H1 (cell line): Measurements from ENCODE around the gene CAPN1. TPM values are rescaled to one million over a fixed set of nuclear protein-coding genes. Genes with fewer than 3 reads are reported as not detected.

Source experiments
- ATF2 ChIP-seq: IDR thresholded peaks from 2 replicates; pipeline ENCODE4 v1.6.1; 2012; ENCODE audit warnings: low read length, inconsistent platforms
- CBX5 ChIP-seq: fragments of 300-800, 300-1000 bp; sonication (generic); IDR thresholded peaks from 2 replicates; pipeline ENCODE4 v1.7.1; 2016; ENCODE audit warnings: antibody characterized with exemption, low read length, low read depth
- HDAC2 ChIP-seq, 2 experiments: fragments of 300-600 bp in 1 of 2; sonication (generic) in 1 of 2; IDR thresholded peaks; 2 replicates each; pipeline ENCODE4 v1.6.1; 2011 to 2012; ENCODE audit warnings: low read depth in 2 of 2, low read length in 2 of 2, mild to moderate bottlenecking in 2 of 2, moderate library complexity in 2 of 2, borderline replicate concordance in 1 of 2, inconsistent platforms in 1 of 2
- NRF1 ChIP-seq: IDR thresholded peaks from 2 replicates; pipeline ENCODE4 v1.6.1; 2011; ENCODE audit warnings: mild to moderate bottlenecking, low read depth, low read length, improper control_type of control experiment
- PHF8 ChIP-seq: fragments of 200-600 bp; sonication (generic); conservative IDR thresholded peaks from 2 replicates; pipeline ENCODE4 v1.7.1; 2012; ENCODE audit warnings: low read depth, mild to moderate bottlenecking, inconsistent platforms, low read length, moderate library complexity
- POLR2A ChIP-seq, 2 experiments: IDR thresholded peaks; 1 replicate in 1 of 2; 2 replicates in 1 of 2; pipeline ENCODE4 v1.6.1; 2011; ENCODE audit warnings: low read depth in 2 of 2, low read length in 2 of 2, mild to moderate bottlenecking in 2 of 2; ENCODE audit errors: control extremely low read depth in 1 of 2
- polyA plus RNA-seq, 7 experiments: library from polyadenylated mRNA; depleted of rRNA in 3 of 7; stranded (reverse) in 5 of 7; unstranded in 2 of 7; fragments of >200 nt in 5 of 7; fragments of 200-250 nt in 2 of 7; gene quantifications; 1 replicate in 5 of 7; 2 replicates in 1 of 7; 4 replicates in 1 of 7; pipeline versions ENCODE4 v1.2.1 to v1.2.3, GENCODE V29; 2011 to 2013; ENCODE audit warnings: missing spikeins in 2 of 7, mixed read lengths in 2 of 7
- total RNA-seq: library from RNA; stranded (reverse); fragmentation: NEBNext Ultra II Directional; extraction: Animal tissue kit (Norgen Biotek cat#: 25700); gene quantifications from 2 replicates; pipeline ENCODE4 v1.2.1, GENCODE V29; 2021
- TF ChIP-seq, protein P1 (sequence below): fragments of 300-600 bp; sonication (generic); IDR thresholded peaks from 2 replicates; pipeline ENCODE4 v1.7.1; 2012; ENCODE audit warnings: low read length, moderate library complexity, mild to moderate bottlenecking, inconsistent platforms; ENCODE audit not compliant: insufficient replicate concordance

CAPN1 gene
- total and polyA plus RNA-seq, 2 of the 8 experiments (the other 6 are each of a cell fraction or from before 2014, with no cell fraction given) = 194 to 233 TPM

DNA sequence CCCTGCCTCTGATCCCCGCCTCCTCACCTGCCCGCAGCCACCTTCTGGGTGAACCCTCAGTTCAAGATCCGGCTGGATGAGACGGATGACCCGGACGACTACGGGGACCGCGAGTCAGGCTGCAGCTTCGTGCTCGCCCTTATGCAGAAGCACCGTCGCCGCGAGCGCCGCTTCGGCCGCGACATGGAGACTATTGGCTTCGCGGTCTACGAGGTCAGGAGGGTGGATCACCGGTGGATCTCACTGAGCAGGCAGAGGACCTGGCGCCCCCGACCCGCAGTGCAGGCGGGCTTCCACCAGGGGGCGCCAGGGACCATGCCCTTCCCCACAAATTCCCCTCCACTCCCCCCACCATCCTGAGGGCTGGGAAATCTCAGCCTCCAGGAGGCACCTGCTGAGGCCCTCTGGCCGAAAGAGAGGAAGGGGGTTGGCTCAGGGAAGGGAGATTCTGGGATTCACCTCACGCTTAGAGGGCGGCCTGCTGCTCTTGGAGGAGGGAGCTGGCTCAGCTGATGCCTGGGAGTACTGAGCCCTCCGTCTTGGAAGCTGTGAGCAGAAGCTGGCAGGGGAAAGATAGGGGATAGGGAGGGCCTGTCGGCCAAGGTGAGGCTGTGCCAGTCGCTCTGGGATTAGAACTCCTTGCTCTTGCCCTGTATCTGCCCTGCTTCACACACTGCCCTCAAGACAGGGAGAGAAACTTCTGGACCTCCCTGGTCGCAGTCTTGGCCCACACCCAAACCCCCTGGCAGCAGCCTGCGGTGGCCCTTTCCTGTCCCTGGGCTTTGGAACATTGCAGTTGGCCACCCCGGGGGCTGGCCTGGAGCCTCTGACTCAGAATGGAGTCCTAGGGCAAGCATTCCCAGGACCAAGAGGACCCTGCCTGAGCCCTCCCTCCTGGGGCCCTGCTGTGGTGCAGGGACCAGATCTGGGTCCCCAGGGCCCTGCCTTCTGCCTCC is 23.2 kb downstream of the CAPN1 start (continued):
- TF ChIP-seq, protein P1, sequence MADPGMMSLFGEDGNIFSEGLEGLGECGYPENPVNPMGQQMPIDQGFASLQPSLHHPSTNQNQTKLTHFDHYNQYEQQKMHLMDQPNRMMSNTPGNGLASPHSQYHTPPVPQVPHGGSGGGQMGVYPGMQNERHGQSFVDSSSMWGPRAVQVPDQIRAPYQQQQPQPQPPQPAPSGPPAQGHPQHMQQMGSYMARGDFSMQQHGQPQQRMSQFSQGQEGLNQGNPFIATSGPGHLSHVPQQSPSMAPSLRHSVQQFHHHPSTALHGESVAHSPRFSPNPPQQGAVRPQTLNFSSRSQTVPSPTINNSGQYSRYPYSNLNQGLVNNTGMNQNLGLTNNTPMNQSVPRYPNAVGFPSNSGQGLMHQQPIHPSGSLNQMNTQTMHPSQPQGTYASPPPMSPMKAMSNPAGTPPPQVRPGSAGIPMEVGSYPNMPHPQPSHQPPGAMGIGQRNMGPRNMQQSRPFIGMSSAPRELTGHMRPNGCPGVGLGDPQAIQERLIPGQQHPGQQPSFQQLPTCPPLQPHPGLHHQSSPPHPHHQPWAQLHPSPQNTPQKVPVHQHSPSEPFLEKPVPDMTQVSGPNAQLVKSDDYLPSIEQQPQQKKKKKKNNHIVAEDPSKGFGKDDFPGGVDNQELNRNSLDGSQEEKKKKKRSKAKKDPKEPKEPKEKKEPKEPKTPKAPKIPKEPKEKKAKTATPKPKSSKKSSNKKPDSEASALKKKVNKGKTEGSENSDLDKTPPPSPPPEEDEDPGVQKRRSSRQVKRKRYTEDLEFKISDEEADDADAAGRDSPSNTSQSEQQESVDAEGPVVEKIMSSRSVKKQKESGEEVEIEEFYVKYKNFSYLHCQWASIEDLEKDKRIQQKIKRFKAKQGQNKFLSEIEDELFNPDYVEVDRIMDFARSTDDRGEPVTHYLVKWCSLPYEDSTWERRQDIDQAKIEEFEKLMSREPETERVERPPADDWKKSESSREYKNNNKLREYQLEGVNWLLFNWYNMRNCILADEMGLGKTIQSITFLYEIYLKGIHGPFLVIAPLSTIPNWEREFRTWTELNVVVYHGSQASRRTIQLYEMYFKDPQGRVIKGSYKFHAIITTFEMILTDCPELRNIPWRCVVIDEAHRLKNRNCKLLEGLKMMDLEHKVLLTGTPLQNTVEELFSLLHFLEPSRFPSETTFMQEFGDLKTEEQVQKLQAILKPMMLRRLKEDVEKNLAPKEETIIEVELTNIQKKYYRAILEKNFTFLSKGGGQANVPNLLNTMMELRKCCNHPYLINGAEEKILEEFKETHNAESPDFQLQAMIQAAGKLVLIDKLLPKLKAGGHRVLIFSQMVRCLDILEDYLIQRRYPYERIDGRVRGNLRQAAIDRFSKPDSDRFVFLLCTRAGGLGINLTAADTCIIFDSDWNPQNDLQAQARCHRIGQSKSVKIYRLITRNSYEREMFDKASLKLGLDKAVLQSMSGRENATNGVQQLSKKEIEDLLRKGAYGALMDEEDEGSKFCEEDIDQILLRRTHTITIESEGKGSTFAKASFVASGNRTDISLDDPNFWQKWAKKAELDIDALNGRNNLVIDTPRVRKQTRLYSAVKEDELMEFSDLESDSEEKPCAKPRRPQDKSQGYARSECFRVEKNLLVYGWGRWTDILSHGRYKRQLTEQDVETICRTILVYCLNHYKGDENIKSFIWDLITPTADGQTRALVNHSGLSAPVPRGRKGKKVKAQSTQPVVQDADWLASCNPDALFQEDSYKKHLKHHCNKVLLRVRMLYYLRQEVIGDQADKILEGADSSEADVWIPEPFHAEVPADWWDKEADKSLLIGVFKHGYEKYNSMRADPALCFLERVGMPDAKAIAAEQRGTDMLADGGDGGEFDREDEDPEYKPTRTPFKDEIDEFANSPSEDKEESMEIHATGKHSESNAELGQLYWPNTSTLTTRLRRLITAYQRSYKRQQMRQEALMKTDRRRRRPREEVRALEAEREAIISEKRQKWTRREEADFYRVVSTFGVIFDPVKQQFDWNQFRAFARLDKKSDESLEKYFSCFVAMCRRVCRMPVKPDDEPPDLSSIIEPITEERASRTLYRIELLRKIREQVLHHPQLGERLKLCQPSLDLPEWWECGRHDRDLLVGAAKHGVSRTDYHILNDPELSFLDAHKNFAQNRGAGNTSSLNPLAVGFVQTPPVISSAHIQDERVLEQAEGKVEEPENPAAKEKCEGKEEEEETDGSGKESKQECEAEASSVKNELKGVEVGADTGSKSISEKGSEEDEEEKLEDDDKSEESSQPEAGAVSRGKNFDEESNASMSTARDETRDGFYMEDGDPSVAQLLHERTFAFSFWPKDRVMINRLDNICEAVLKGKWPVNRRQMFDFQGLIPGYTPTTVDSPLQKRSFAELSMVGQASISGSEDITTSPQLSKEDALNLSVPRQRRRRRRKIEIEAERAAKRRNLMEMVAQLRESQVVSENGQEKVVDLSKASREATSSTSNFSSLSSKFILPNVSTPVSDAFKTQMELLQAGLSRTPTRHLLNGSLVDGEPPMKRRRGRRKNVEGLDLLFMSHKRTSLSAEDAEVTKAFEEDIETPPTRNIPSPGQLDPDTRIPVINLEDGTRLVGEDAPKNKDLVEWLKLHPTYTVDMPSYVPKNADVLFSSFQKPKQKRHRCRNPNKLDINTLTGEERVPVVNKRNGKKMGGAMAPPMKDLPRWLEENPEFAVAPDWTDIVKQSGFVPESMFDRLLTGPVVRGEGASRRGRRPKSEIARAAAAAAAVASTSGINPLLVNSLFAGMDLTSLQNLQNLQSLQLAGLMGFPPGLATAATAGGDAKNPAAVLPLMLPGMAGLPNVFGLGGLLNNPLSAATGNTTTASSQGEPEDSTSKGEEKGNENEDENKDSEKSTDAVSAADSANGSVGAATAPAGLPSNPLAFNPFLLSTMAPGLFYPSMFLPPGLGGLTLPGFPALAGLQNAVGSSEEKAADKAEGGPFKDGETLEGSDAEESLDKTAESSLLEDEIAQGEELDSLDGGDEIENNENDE = no peak
- TF ChIP-seq NRF1 (no peak), CBX5 (no peak), PHF8 (no peak), ATF2 (0 out of 2 replicates have a peak, but pooled peaks have one; percentile 35), HDAC2 (IDR thresholded peaks at IDR 0.05; ENCODE audit: borderline replicate concordance in 1 of 2, low read depth in 2 of 2, low read length in 2 of 2) (no peak), POLR2A (IDR thresholded peaks at IDR 0.05; ENCODE audit: control extremely low read depth in 1 of 2, low read depth in 2 of 2, low read length in 2 of 2) (no peak; a peak in 1 of 3 replicates)
